HepG2 (cell line): ENCODE results near the gene FMNL1. TPM values are rescaled to one million over a fixed set of nuclear protein-coding genes. Genes with fewer than 3 reads are reported as not detected.
A peak's percentile ranks its signal among the peaks of the same experiment; 100 is the strongest.

Experiments
- ARNT2 ChIP-seq: sonication (generic); formaldehyde crosslinking; IDR thresholded peaks from 2 replicates; pipeline ENCODE4 v1.8.0; 2022; ENCODE audit warnings: mild to moderate bottlenecking, low read depth, missing genetic modification reagents, moderate library complexity
- ATF1 ChIP-seq: IDR thresholded peaks from 2 replicates; pipeline ENCODE4 v1.6.1; 2016; ENCODE audit warnings: mild to moderate bottlenecking, control low read depth
- CTCF ChIP-seq: sonication (generic); formaldehyde crosslinking; IDR thresholded peaks from 2 replicates; pipeline ENCODE4 v1.5.0; 2020; ENCODE audit warnings: mild to moderate bottlenecking, missing genetic modification reagents, moderate library complexity
- ELF4 ChIP-seq: sonication (generic); formaldehyde crosslinking; IDR thresholded peaks from 2 replicates; pipeline ENCODE4 v1.5.0; 2020; ENCODE audit warnings: missing genetic modification reagents, mild to moderate bottlenecking, moderate library complexity, borderline replicate concordance
- FOXA1 ChIP-seq, 2 experiments: fragments of 450-650 bp in 1 of 2; sonication (generic) in 1 of 2; formaldehyde crosslinking in 1 of 2; IDR thresholded peaks; 2 replicates each; pipeline versions ENCODE4 v1.4.0 to v1.6.1; 2016 to 2020; ENCODE audit warnings: missing genetic modification reagents in 1 of 2
- HNRNPK ChIP-seq: fragments of 200-400 bp; formaldehyde crosslinking; IDR thresholded peaks from 2 replicates; pipeline ENCODE4 v1.6.1; 2018; ENCODE audit warnings: low read length, low read depth, moderate library complexity, mild to moderate bottlenecking; ENCODE audit not compliant: poor library complexity, severe bottlenecking
- KLF15 ChIP-seq: sonication (generic); formaldehyde crosslinking; IDR thresholded peaks from 2 replicates; pipeline ENCODE4 v1.8.1; 2023; ENCODE audit warnings: borderline replicate concordance, mild to moderate bottlenecking, inconsistent platforms, missing genetic modification reagents, mixed read lengths
- MEIS1 ChIP-seq: sonication (generic); formaldehyde crosslinking; IDR thresholded peaks from 2 replicates; pipeline ENCODE4 v1.9.0; 2021; ENCODE audit warnings: mild to moderate bottlenecking, missing genetic modification reagents, moderate library complexity, borderline replicate concordance
- NR2F6 ChIP-seq, 2 experiments: IDR thresholded peaks; 2 replicates each; pipeline ENCODE4 v1.6.1; 2016; ENCODE audit warnings: antibody characterized with exemption in 1 of 2, mild to moderate bottlenecking in 1 of 2
- PLSCR1 ChIP-seq: sonication (generic); formaldehyde crosslinking; IDR thresholded peaks from 2 replicates; pipeline ENCODE4 v1.5.0; 2020; ENCODE audit warnings: missing genetic modification reagents, mild to moderate bottlenecking, borderline replicate concordance
- TRAFD1 ChIP-seq: sonication (generic); formaldehyde crosslinking; IDR thresholded peaks from 2 replicates; pipeline ENCODE4 v1.5.1; 2020; ENCODE audit warnings: missing genetic modification reagents, mild to moderate bottlenecking, borderline replicate concordance
- ZBTB10 ChIP-seq: sonication (generic); formaldehyde crosslinking; IDR thresholded peaks from 2 replicates; pipeline ENCODE4 v1.4.0; 2020; ENCODE audit warnings: missing genetic modification reagents, borderline replicate concordance
- ZBTB8A ChIP-seq: sonication (generic); formaldehyde crosslinking; IDR thresholded peaks from 2 replicates; pipeline ENCODE4 v1.4.0; 2020; ENCODE audit warnings: mild to moderate bottlenecking, low read depth, missing genetic modification reagents, borderline replicate concordance
- ZNF12 ChIP-seq: sonication (generic); formaldehyde crosslinking; IDR thresholded peaks from 2 replicates; pipeline ENCODE4 v1.5.0; 2020; ENCODE audit warnings: missing genetic modification reagents
- ZNF331 ChIP-seq: sonication (generic); formaldehyde crosslinking; IDR thresholded peaks from 2 replicates; pipeline ENCODE4 v1.4.0; 2020; ENCODE audit warnings: missing genetic modification reagents
- ZNF33B ChIP-seq: sonication (generic); formaldehyde crosslinking; IDR thresholded peaks from 2 replicates; pipeline ENCODE4 v1.5.1; 2020; ENCODE audit warnings: mild to moderate bottlenecking, missing genetic modification reagents
- ZNF484 ChIP-seq: sonication (generic); formaldehyde crosslinking; IDR thresholded peaks from 2 replicates; pipeline ENCODE4 v1.5.1; 2020; ENCODE audit warnings: mild to moderate bottlenecking, low read depth, missing genetic modification reagents, borderline replicate concordance
- ZSCAN30 ChIP-seq: sonication (generic); formaldehyde crosslinking; IDR thresholded peaks from 2 replicates; pipeline ENCODE4 v1.5.0; 2020; ENCODE audit warnings: mild to moderate bottlenecking, missing genetic modification reagents
- ZUFSP ChIP-seq: sonication (generic); formaldehyde crosslinking; IDR thresholded peaks from 2 replicates; pipeline ENCODE4 v1.9.0; 2021; ENCODE audit warnings: missing genetic modification reagents, mild to moderate bottlenecking, borderline replicate concordance
- polyA plus RNA-seq, 8 experiments: library from polyadenylated mRNA; depleted of rRNA in 3 of 8; stranded (reverse) in 7 of 8; unstranded in 1 of 8; fragments of >200 nt; fragmentation: Illumina TruSeq in 4 of 8; extraction: Trizol in 4 of 8; gene quantifications; 2 replicates each; pipeline versions ENCODE4 v1.2.1 to v1.2.3, GENCODE V29; 2011 to 2016; ENCODE audit warnings: low read depth in 4 of 8, missing spikeins in 1 of 8, mixed read lengths in 1 of 8; ENCODE audit not compliant: insufficient read depth in 1 of 8
- total RNA-seq, 5 experiments: library from RNA; depleted of rRNA; stranded (reverse); fragments of >200 nt; fragmentation: Illumina TruSeq; extraction: Trizol; gene quantifications; 2 replicates each; pipeline ENCODE4 v1.2.3, GENCODE V29; 2016; ENCODE audit warnings: low read depth in 1 of 5

Gene FMNL1
- total and polyA plus RNA-seq, 2 of the 13 experiments (the other 11 are each of a cell fraction or from before 2014, with no cell fraction given) = 0.53 to 0.70 TPM

GRCh38 chr17:45200701-45201100, 21.0 kb upstream of the FMNL1 start (continued):
- TF ChIP-seq MEIS1 (no peak), KLF15 (CRISPR knock-in tag) (no peak), ZNF12 (CRISPR knock-in tag) (no peak), FOXA1 (IDR thresholded peaks at IDR 0.05) (no peak), FOXA1 (CRISPR knock-in tag; IDR thresholded peaks at IDR 0.05) (no peak), ZUFSP (CRISPR knock-in tag) (no peak), ZNF331 (CRISPR knock-in tag) (0 out of 2 replicates have a peak, but pooled peaks have one; percentile 29), ZBTB8A (CRISPR knock-in tag) (no peak), ELF4 (CRISPR knock-in tag) (no peak), PLSCR1 (CRISPR knock-in tag) (no peak), NR2F6 (IDR thresholded peaks at IDR 0.05) (peak; percentile 79), NR2F6 (CRISPR knock-in tag; IDR thresholded peaks at IDR 0.05) (0 out of 2 replicates have a peak, but pooled peaks have one; percentile 23), ZSCAN30 (no peak), CTCF (CRISPR knock-in tag) (peak; percentile 29; the same call in 1 of the 2 replicates), HNRNPK (no peak), ATF1 (CRISPR knock-in tag) (no peak), ZNF33B (no peak), ZBTB10 (CRISPR knock-in tag) (no peak), ARNT2 (CRISPR knock-in tag) (no peak), TRAFD1 (no peak), ZNF484 (CRISPR knock-in tag) (no peak)
